ENCODE results near the gene CDK7.
"Not testable (repeated sequence)": the region's sequence is repeated elsewhere in the genome, so short reads cannot be mapped to it uniquely, and the experiment has no call there.

CDK7 gene

DNA sequence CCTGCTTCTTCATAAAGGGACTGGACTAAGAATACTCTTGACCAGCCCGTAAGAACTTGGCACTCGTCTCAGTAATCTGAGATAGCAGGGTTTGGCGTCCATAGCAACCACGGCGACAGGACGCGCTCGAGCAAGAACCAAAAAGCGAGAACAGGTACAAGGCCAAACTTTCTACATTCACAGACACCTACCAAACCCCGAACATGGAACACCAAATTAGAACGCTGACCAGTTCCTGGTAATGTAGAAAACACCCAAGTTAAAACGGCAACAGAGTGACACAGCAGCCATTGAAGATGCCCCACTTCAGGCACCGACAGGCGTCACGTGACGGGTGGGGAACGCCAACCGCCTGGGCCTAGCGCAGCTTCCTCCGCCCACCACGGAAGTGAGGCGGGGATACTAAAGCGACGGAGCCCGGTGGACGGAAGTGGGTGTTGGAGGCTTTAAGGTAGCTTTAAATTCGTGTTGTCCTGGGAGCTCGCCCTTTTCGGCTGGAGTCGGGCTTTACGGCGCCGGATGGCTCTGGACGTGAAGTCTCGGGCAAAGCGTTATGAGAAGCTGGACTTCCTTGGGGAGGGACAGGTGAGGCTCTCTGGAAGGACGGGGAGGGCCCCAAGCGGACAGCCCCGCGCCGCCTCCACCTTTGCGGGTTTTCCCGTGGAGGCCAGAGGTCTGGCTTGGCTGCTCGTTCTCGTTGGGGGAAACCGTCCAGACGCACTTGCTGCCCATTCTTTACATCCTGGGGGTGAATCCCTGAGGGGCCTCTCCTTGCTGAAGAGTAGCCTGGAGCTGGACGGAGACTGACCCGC lies at the start of gene CDK7:
TSS of gene CDK7 (plus strand) at position 430 of the 812 bp plus-strand sequence. CDS start at position 520, 90 bp downstream.
- DNase-seq = peak; percentile 76

DNA sequence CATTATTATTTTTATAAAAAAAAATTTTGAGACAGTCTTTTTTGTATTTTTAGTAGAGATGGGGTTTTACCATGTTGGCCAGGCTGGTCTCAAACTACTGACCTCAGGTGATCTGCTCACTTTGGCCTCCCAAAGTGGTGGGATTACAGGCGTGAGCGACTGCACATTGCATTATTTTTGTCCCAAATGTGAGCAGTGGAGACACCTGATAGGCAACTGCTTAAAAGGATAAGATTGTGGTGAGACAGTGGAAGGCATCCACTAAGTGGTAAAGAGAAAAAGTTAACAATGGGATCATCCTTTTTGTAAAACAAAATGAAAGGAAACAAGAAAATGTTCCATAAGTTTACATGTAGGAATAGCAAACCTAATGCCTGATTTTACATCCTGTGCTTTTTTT lies 47.3 kb upstream of the CDK7 start:
- no peak for DNase-seq

DNA sequence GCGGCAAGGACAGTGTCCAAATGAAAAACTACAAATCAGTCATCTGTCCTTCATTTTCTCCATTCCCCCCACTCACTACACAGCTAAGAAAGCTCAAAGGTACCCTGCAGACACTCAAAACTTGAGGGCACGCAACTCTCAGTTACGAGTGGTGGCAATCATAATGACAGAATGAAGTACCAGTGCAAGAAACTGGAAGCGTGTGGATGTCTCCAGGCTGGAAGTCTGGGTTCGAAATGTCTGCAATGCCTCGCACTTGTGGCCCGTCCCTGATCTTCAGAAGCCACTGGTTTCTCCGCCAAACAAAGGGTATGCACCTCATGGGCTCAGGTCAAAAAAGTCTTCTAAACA lies 45.9 kb upstream of the CDK7 start:
- DNase-seq = no peak

DNA sequence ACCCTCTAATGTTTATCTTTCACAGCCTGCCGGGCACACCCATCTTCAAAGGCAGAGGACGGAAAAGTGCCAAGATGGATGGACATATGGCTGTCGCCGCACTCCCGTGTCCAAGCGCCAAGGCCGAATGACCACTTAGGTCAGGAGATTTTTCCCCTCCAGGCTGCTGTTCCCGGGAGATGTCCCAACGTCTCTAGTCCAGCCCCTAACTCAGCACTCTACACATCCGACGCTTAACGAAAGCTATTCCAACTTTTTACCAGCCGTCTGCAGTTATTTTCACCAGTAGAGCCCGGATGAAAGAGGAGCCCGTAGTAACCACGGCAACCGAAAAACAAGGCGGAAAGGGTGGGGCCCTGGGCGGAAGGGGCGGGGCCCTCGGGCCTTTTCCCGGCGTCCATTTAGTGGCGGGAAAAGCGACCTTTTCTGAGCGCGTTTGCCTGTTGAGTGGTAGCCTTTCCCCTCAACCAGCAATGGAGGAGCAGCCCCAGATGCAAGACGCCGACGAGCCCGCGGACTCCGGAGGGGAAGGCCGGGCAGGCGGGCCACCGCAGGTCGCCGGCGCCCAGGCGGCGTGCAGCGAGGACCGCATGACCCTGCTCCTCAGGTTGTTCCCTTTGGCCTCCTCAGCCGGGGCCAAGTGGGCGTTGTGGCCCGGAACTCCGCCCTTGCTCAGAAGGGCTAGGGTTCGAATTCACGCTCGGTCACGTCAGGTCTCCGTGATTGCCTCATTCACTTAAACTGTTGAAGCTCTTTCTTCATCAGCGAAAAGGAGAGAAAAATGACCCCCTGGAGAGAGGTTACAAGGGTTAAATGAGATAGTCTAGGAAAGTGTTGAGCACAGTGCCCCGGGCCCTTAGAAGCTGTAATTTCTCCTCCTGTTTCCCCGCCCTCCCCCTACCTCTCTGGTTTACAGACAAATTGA lies 45.3 kb upstream of the CDK7 start, which contains the start of gene CENPH:
TSS of gene CENPH (plus strand) at position 422 of the 925 bp plus-strand sequence. CDS start at position 474, 52 bp downstream.
- DNase-seq = peak; percentile 71

DNA sequence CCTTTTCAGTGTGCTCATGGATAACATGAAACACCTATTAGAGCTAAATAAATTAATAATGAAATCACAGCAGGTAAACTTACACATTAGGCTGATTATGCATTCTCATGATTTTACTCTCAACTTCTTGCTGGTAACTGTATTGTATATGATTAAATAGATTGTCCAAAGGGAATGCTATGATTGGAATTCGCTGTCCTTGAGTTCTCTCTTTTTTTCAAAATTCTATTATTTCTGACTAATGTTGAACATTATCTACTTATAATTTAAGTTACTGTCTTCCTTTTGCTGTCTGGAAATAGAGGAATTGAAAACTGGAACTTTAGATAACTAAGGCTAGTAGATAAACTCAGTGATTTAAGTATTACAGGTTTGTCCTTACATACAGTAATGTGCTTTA lies 32.2 kb upstream of the CDK7 start:
- no peak for DNase-seq

DNA sequence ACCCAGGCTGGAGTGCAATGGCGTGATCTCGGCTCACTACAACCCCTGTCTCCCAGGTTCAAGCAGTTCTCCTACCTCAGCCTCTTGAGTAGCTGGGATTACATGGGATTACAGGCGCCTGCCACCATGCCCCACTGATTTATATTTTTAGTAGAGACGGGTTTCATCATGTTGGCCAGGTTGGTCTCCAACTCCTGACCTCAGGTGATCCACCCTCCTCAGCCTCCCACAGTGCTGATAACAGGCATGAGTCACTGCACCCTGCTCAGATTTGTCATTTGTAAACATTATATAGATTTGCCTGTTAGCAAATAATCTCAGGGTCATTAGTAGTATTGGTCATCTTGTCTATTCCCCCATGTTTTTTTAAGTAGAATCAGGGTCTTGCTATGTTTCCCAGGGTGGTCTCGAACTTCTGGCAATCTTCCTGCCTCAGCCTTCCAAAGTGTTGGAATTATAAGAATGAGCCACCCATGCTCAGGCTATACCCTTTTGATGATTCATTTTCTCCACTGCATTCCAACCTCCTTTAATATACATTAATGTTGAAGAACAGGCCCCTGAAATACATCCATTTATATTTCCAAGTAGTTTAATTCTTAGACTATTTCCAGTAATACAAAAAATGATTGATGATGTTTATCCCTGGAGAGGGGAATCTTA lies 28.0 kb upstream of the CDK7 start:
- no peak for DNase-seq

DNA sequence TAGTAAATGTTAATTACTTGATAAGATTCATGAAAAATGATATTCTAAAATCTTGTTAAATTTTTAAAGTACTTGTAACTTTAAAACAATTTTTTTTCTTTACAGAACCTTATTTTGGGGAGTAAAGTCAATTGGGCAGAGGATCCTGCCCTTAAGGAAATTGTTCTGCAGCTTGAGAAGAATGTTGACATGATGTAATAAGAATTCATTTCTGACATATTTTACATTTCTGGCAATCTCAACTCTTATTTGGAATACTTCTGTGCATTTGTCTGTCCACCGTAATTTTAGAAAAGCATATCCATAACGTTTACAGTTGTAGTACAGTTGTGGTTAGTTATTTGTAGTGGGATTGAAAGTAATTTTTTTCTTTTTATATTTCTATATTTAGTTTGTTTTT lies 25.1 kb upstream of the CDK7 start:
- DNase-seq = no peak

DNA sequence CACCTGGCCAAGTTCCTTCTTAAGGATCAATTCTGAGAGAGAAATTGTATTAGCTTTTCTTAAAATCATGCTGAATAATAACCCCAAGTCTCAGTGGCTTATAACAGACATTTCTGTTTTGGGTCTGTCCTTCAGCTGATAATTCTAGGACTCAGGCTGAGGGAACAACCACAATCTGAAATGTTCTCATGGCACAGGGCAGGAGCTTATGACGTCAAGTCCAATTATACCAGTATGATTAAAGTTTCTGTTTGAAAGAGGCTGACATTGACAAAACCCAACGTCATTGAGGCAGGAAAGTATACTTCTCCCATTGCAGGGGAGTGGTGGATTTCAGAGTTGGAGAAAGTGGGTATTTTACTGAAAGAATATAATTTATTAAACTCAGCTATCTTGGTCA lies 23.5 kb upstream of the CDK7 start:
- DNase-seq = no peak

DNA sequence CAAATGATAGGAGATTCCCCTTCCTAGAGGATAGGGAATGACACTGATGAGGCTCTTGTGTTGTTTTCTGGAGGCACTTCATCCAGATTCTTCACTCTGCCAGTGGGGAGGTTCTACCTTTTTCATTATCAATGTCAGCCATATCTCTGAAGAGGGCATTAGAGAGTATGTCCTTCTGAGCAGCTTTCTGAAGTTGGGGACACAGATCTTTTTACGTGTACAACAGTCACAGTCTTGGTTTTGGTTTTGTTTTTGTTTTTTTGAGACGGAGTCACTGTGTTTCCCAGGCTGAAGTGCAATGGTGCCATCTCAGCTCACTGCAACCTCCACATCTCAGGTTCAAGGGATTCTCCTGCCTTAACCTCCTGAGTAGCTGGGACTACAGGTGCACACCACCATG lies 22.7 kb upstream of the CDK7 start:
- DNase-seq = no peak

DNA sequence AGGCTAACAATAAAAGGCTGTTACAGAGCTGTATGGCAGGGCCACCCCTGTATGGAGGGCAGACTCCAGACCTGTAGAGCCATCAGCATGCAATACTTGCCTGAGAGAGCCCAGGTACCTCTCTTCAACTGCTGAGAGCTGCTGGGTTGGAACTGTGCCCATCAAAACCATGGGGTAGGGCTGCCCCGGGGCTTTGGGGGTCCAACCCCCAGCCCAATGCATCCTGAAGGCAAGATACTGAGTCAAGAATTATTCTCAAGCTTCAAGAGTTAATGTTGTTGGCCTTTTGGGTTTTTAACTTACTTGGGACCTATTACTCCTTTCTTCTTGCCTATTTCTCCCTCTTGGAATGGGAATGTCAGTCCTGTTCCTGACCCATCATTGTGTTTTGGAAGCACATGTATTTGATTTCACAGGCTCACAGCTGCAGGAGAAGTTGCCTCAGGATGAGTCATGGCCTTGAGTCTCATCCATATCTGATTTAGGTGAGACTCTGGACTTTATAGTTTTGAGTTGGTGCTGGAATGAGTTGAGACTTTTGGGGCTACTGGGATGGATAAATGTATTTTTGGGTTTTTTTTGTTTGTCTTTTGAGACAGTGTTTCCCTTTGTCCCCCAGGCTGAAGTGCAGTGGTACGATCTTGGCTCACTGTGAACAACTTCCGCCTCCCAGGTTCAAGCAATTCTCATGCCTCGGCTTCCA lies 21.0 kb upstream of the CDK7 start:
- DNase-seq = no peak

DNA sequence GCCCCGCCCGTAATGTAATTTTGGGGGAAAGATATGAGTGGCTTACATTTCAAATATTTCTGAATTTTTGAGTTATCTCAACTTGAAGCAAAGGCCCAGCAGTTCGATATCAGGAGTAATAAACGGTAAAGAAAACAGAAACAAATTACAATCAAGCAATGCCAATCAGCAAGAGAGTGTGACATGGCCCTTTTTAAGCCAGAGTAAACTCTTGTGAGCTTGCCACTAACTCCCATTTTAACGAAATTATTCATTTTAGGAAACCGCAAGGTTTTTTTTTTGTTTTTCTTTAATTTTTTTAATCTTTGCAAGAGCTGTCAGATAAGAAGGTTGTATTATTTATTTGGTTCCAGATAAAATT lies 17.6 kb upstream of the CDK7 start:
- no peak for DNase-seq

DNA sequence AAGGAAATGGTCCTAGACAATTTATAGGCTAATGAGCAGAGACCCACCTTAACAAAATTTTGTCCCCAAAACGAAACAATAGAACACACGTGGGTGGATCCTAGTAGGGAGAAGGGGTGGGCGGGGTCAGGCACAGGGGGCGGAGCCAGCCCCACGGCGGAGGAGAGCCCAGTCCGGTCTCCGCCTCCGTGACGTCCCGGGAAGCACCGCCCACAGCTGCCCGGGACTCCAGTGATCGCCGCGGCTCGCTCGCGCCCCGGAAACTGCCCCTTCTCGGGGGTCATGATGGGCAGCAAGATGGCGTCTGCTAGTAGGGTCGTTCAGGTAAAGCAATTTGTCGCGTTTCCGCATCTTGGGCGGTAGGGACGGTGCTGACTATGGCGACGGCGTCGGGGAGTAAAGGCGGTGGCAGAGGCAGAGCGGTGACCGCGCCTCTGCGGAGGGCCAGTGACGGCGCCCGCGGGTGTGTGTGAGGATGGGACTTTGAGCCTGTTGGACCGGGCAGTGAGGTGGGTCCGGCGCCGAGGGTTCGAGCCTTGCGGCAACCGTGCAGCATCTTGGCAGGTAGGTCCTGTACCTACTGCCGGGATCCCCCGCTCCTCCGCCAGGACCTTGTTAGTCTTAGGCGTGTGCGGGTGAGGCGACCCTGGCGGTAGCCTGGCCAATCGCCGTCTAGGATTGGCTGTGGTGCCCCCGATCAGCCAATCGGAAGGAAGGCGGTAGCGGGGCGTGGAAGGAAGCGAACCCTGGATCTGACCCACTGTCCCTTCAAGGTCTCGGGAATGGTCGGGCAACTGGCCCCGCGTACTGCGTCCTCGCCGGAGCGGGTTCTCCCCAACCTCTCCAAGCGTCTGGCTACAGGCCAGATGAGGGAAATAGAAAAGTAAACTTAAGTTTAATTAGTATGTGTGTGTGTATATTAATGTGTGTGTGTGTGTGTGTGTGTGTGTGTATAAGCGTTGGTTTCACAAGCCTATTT lies 16.8 kb upstream of the CDK7 start:
- DNase-seq = peak; percentile 83

DNA sequence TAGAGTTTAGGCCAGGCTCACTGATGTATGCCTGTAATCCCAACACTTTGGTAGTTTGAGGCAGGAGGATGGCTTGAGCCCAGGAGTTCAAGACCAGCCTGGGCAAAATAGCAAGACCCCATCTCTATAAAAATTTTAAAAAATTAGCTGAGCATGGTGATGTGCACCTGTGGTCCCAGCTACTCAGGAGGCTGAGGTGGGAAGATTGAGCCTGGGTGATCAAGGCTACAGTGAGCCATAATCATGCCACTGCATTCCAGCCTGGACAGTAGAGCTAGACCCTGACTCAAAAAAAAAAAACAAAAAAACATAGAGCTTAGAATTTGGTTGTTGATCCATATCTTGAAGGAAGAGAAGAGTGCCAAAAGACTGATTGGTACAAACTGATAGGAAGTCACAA lies 14.7 kb upstream of the CDK7 start:
- DNase-seq = no peak

DNA sequence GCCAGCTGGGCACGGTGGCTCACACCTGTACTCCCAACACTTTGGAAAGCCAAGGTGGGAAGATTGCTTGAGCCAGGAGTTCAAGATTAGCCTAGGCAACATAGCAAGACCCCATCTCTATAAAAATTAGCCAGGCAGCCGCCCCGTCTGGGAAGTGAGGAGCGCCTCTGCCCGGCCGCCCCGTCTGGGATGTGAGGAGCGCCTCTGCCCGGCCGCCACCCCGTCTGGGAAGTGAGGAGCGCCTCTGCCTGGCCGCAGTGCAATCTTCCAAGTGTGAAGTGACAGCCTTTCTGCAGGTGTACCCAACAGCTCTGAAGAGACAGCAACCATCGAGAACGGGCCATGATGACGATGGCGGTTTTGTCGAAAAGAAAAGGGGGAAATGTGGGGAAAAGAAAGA lies 14.3 kb upstream of the CDK7 start:
- not testable (repeated sequence) for DNase-seq

DNA sequence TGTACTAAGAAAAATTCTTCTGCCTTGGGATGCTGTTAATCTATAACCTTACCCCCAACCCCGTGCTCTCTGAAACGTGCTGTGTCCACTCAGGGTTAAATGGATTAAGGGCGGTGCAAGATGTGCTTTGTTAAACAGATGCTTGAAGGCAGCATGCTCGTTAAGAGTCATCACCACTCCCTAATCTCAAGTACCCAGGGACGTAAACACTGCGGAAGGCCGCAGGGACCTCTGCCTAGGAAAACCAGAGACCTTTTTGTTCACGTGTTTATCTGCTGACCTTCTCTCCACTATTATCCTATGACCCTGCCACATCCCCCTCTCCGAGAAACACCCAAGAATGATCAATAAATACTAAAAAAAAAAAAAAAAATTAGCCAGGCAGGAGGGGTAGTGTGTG lies 13.9 kb upstream of the CDK7 start:
- DNase-seq = not testable (repeated sequence)

DNA sequence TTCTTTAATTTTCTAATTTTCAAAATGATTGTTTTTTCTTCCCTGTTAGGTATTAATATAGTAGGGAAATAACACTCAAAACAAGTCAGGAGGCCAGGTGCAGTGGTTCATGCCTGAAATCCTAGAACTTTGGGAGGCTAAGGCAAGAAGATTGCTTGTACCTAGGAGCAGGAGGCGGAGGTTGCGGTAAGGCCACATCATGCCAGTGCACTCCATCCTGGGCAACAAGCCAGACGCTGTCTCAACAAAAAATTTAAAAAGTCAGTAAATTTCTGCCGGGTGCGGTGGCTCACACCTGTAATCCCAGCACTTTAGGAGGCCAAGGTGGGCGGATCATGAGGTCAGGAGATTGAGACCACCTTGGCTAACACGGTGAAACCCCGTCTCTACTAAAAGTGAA lies 10.2 kb upstream of the CDK7 start:
- DNase-seq = no peak

DNA sequence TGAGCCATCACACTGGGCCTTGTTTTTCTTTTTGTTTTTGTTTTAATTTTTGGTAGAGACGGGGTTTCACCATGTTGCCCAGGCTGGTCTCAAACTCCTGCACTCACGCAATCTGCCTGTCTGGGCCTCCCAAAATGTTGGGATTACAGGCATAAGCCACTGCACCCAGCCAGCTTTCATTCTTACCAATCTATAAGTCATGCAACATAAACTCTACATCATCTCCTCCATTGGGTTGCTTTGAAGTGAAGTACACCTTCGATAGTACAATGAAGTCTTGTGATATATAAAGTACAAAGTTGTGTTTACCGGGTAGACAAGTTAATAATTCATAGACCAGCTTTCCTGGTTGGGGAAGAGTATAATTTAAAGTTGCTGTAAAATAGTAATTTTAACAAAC lies 8.8 kb upstream of the CDK7 start:
- DNase-seq = no peak

DNA sequence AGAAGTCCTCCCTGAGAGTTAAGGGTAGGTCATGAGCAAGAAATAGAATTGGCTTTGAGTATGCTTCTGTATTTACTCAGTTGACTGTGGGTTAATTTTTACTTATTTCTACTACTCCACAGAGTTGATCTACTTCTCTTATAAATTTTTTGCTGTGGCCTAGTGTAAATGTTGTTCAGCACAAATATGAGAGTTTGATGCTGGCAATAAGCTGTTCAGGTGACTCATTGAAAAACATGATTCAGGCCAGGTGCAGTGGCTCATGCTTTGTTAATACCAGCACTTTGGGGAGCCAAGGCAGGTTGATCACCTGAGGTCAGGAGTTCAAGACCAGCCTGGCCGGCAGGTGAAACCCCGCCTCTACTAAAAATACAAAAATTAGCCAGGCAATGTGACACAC lies 4.5 kb upstream of the CDK7 start:
- DNase-seq = no peak

DNA sequence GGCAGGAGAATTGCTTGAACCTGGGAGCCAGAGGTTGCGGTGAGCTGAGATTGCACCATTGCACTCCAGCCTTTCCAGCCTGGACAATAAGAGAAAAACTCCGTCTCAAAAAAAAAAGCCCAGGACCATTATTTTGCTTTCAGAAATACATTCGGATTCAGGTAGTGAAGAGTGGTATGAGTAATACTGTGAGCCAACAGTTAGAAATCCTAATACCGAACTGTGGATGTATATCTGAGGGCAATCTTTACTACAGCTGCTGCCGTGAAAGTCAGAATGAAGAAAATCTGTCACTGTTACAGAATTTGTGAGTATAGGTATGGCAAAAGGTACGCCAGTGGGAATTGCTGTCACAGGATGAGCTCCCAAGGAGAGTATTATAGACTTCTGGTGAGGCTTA lies 3.4 kb upstream of the CDK7 start:
- no peak for DNase-seq

DNA sequence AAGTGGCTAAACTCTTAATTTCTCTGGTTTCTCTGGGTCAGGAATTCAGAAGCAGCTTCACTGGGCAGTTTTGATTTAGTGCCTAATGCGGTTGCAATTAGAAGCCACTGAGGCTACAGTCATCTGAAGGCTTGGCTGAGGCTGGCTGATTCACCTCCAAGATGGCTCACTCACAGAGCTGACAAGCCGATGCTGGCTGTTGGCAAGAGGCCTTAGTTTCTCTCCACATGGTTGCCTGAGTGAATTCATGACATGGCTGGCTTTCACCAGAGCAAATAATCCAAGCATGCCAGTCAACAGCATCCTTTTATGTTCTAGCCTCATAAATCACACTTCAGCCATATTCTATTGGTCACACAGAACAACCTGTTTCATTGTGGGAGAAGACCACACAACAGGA lies 2.8 kb upstream of the CDK7 start:
- DNase-seq = no peak

DNA sequence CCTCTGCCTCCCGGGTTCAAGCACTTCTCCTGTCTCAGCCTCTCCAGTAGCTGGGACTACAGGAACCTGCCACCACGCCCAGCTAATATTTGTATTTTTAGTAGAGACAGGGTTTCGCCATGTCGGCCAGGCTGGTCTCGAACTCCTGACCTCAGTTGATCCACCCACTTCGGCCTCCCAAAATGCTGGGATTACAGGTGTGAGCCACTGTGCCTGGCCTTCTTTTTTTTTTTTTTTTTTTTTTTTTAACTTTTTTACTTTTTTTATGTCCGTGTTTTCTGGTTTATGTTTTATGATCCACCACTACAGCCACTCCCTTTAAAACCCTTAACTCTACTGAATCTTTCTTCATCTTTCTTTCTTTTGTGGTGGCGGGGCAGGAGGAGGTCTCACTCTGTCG lies 2.0 kb downstream of the CDK7 start:
- not testable (repeated sequence) for DNase-seq

DNA sequence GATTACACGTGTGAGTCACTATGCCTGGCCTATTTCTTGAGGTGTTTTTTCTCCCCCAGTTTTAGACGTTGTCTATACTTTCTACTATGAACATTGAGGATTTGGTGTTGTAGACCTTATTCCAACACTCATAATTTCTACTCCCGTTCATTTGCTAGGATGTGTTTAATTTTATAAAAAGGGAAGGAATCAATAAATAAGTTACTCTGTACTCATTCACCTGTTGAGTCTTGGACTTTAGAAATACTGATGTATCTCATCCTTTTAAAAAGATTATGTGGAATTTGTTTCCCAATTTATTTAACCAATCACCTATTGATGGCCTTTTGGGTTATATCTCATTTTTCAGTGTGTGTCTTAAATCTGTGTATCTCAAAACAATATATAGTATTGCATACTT lies 3.2 kb downstream of the CDK7 start:
- DNase-seq = no peak
